CD4-positive, alpha-beta memory T cell (primary cell): ENCODE data around the gene CPPED1. TPM values are rescaled to one million over a fixed set of nuclear protein-coding genes. Genes with fewer than 3 reads are reported as not detected.

Experiments
- CTCF ChIA-PET: fragments of 350-600 bp; sonication (Branson Sonifier 250); formaldehyde crosslinking; loops from one replicate; lab custom pipeline; 2021; ENCODE audit warnings: inconsistent platforms; ENCODE audit not compliant: partially characterized antibody; lab: Charles Lee
- POLR2A ChIA-PET: fragments of 350-600 bp; sonication (Branson Sonifier 250); formaldehyde crosslinking; loops from one replicate; lab custom pipeline; 2021; ENCODE audit not compliant: partially characterized antibody; lab: Charles Lee
- DNase-seq, 5 donors: peaks; one replicate each; pipeline versions ENCODE4 v3.0.0 to v3.0.0-alpha.2; 2020 to 2022; ENCODE audit warnings: mixed read lengths in 1 of 5
- H3K27ac ChIP-seq: one replicate; pipeline ENCODE4 v1.7.0; 2013; ENCODE audit warnings: low read depth, low read length
- H3K27me3 ChIP-seq: 2 replicates; pipeline ENCODE4 v1.7.0; 2013; ENCODE audit warnings: mild to moderate bottlenecking, low read length, moderate library complexity; ENCODE audit not compliant: insufficient read depth
- H3K36me3 ChIP-seq: 2 replicates; pipeline ENCODE4 v1.7.0; 2013; ENCODE audit warnings: mild to moderate bottlenecking, low read length, moderate library complexity; ENCODE audit not compliant: insufficient read depth
- H3K4me1 ChIP-seq: 2 replicates; pipeline ENCODE4 v1.7.0; 2013; ENCODE audit warnings: mild to moderate bottlenecking, low read length, moderate library complexity; ENCODE audit not compliant: insufficient read depth
- H3K4me3 ChIP-seq, 2 donors: one replicate each; pipeline ENCODE4 v1.7.0; 2013; ENCODE audit warnings: low read length in 2 of 2, mild to moderate bottlenecking in 1 of 2
- H3K9me3 ChIP-seq, 2 donors: one replicate each; pipeline ENCODE4 v1.7.0; 2013; ENCODE audit warnings: low read length in 2 of 2, control low read depth in 1 of 2; ENCODE audit not compliant: control insufficient read depth in 1 of 2
- H3K27ac Mint-ChIP-seq, 7 donors: one replicate each; pipeline ENCODE4 v1.8.0; 2020 to 2021; ENCODE audit warnings: mixed read lengths in 7 of 7, mild to moderate bottlenecking in 6 of 7, inconsistent platforms in 3 of 7, moderate library complexity in 3 of 7
- H3K27me3 Mint-ChIP-seq, 2 donors: one replicate each; pipeline ENCODE4 v1.8.0; 2020 to 2021; ENCODE audit warnings: mixed read lengths in 2 of 2
- H3K36me3 Mint-ChIP-seq, 2 donors: one replicate each; pipeline ENCODE4 v1.8.0; 2020 to 2021; ENCODE audit warnings: mixed read lengths in 2 of 2, inconsistent platforms in 1 of 2, mild to moderate bottlenecking in 1 of 2
- H3K4me1 Mint-ChIP-seq, 4 donors: one replicate each; pipeline ENCODE4 v1.8.0; 2020 to 2021; ENCODE audit warnings: mixed read lengths in 4 of 4, mild to moderate bottlenecking in 1 of 4
- H3K4me3 Mint-ChIP-seq, 8 donors: one replicate each; pipeline ENCODE4 v1.8.0; 2020 to 2021; ENCODE audit warnings: mixed read lengths in 8 of 8, mild to moderate bottlenecking in 7 of 8, moderate library complexity in 6 of 8, inconsistent platforms in 3 of 8
- H3K9me3 Mint-ChIP-seq, 8 donors: one replicate each; pipeline ENCODE4 v1.8.0; 2020 to 2021; ENCODE audit warnings: mixed read lengths in 8 of 8, mild to moderate bottlenecking in 5 of 8, inconsistent platforms in 3 of 8, moderate library complexity in 1 of 8
- intact Hi-C: fragments of 100-400 bp; cut with micrococcal nuclease; formaldehyde crosslinking; loops from one replicate; pipeline ENCODE4 v1.15.1; 2023
- polyA plus RNA-seq, 2 donors: library from polyadenylated mRNA; unstranded; fragments of 300-500 nt; fragmentation: Illumina TruSeq; gene quantifications; one replicate each; pipeline ENCODE4 v1.2.3, GENCODE V29; 2021
- total RNA-seq, 2 experiments: library from RNA; stranded (reverse); gene quantifications; one replicate each; pipeline ENCODE4 v1.2.3, GENCODE V29; 2021

Gene CPPED1
- total and polyA plus RNA-seq, 4 experiments from 2014 or later: 7.6 to 12.2 (median 8.9) TPM

DNA sequence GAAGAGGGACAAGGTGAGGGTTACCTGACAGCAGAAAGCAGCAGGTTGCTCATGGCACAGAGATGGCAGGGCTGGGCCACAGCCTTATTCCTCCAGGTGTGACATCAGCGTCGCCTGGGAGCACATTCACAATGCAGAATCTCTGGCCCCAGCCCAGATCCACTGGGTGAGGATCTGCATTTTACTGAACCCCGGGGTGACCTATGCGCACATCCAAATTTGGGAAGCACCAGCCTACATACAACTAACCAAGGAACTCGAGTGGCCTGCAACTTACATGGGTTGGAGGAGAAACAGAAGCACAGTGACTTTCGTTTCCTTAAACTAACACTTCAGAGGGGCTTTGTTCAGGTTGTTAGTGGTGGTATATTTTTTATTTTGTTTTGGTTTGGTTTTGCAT lies 17.6 kb downstream of the CPPED1 start:
- Mint-ChIP-seq H3K27ac (no peak overlapping the region), H3K36me3 (peaks cover 6 to 24% of the 10 kb centered on the region in 2 donors), H3K4me1 (peaks cover 6 to 12% (median 8%) of the 10 kb centered on the region in 4 donors), H3K9me3 (peaks cover 0 to 14% (median 5%) of the 10 kb centered on the region in 8 donors), H3K27me3 (no peaks in the 10 kb centered on the region), H3K4me3 (no peak overlapping the region)
- ChIA-PET POLR2A (no interaction called here), CTCF (interaction anchor here (1.4 kb wide), 1 partner anchor 36 kb away, joined by 3 read pairs; no protein-coding TSS in a partner anchor)
- no peak for DNase-seq
- no peak overlapping the region for H3K4me3 ChIP-seq
- no peaks in the 10 kb centered on the region for H3K27me3 ChIP-seq
- peaks cover 10% of the 10 kb centered on the region for H3K4me1 ChIP-seq
- H3K9me3 ChIP-seq: no peaks in the 10 kb centered on the region
- no peak overlapping the region for H3K27ac ChIP-seq
- intact Hi-C loops: no loop called here
- H3K36me3 ChIP-seq: no peaks in the 10 kb centered on the region

DNA sequence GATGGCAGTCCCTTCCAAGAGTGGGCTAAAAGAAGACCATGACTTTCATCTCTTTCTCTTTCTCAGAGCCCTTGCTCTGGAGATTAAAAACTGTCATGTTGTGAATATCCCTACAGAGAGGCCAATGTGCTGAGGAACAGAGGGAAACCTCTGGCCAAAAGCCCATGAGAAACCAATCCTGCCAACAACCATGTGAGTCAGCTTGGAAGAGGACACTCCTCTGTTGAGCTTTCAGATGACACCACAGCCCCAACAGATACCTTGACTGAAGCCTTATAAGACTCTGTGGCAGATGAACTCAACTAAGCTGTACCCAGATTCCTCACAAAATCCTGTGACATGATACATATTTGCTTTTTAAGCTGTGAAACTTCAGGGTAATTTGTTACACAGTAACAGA lies 19.6 kb downstream of the CPPED1 start:
- Histone ChIP-seq H3K27me3 (no peaks in the 10 kb centered on the region), H3K27ac (no peak overlapping the region), H3K9me3 (no peaks in the 10 kb centered on the region), H3K36me3 (no peaks in the 10 kb centered on the region), H3K4me1 (peaks cover 10% of the 10 kb centered on the region), H3K4me3 (no peak overlapping the region)
- H3K27ac Mint-ChIP-seq: no peak overlapping the region
- H3K27me3 Mint-ChIP-seq: no peaks in the 10 kb centered on the region
- intact Hi-C loops: no loop called here
- H3K4me1 Mint-ChIP-seq: peaks cover 6 to 12% (median 7%) of the 10 kb centered on the region in 4 donors
- H3K4me3 Mint-ChIP-seq: no peak overlapping the region
- ChIA-PET CTCF (no interaction called here), POLR2A (no interaction called here)
- DNase-seq: no peak
- H3K36me3 Mint-ChIP-seq: peaks cover 11 to 35% of the 10 kb centered on the region in 2 donors
- peaks cover 0 to 14% (median 5%) of the 10 kb centered on the region in 8 donors for H3K9me3 Mint-ChIP-seq

DNA sequence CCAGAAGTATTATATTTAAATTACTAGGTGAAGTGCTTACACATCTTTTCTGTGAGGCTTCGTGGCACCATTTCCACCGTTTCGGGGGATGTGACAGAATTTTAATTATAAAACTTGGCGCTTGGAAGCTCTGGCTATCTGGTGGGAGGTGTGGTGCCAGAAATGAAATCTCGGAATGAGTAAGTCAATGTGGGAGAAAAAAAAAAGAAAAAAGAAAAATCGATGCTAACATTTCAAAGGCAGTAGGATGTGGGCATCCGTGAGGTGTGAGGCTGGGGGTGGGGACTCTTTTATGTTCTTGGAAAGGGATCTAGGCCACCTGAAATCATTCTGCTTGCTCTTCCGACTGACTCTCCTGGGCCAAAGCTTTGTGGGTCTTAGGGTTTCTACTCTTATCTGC lies 21.9 kb downstream of the CPPED1 start:
- POLR2A ChIA-PET: interaction anchor here (0.7 to 1.3 kb wide), 2 partner anchors 14 to 21 kb away, joined by 3 to 5 read pairs; no protein-coding TSS in a partner anchor
- peaks cover 10% of the 10 kb centered on the region for H3K4me1 ChIP-seq
- no peaks in the 10 kb centered on the region for H3K36me3 ChIP-seq
- DNase-seq: peak in 3 of 5 donors; percentile 4 to 15 (median 10)
- peaks cover 0 to 14% (median 5%) of the 10 kb centered on the region in 8 donors for H3K9me3 Mint-ChIP-seq
- H3K27me3 ChIP-seq: no peaks in the 10 kb centered on the region
- H3K27ac ChIP-seq: no peak overlapping the region
- peaks cover 6 to 12% (median 7%) of the 10 kb centered on the region in 4 donors for H3K4me1 Mint-ChIP-seq
- CTCF ChIA-PET: interaction anchor here (0.7 to 1.0 kb wide), 2 partner anchors 24 to 37 kb away, joined by 3 read pairs; no protein-coding TSS in a partner anchor
- H3K27ac Mint-ChIP-seq: peak overlapping the region in 5 of 7 donors; percentile 6 to 91 (median 67)
- intact Hi-C loops: no loop called here
- no peaks in the 10 kb centered on the region for H3K9me3 ChIP-seq
- H3K27me3 Mint-ChIP-seq: no peaks in the 10 kb centered on the region
- peaks cover 14 to 33% of the 10 kb centered on the region in 2 donors for H3K36me3 Mint-ChIP-seq
- H3K4me3 ChIP-seq: no peak overlapping the region
- peak overlapping the region in 6 of 8 donors; percentile 26 to 69 (median 56) for H3K4me3 Mint-ChIP-seq

DNA sequence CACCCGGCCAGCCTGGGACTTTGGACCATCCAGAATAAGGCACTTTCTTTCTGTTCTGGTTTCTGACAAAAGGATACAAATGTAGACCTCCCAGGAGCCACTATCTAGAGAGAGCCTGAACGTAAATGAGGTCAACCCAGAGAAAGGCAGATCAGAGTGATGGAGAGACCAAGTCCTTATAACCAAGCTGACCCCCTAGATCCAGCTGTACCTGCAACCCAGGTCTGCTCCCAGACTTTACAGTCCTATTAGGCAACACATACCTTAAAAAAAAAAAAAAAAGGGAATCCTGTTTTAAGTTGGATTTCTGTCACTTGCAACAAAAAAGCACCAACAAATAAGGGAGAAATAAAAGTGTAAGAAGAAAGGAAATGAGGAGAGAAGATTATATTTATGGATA lies 23.2 kb downstream of the CPPED1 start:
- ChIA-PET POLR2A (no interaction called here), CTCF (no interaction called here)

DNA sequence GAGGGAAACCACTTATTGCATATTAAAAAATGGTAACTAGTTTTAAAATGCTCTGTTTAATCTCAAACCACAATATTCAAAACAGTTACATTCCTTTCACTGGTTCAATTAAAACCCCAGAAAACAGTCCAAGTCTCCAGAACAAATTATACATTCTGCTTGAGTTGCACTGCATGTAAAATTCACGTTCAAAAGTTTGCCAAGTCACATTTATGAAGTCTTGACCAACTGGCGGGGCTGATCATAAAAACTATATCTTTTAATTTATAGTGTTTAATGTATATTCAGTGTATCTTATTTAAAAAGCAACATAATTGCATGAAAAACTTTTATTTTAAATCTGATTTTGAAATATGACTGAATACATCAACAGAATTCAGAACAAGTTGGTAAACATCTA lies 25.0 kb downstream of the CPPED1 start:
- H3K4me3 ChIP-seq: no peak overlapping the region
- ChIA-PET POLR2A (no interaction called here), CTCF (no interaction called here)
- no peaks in the 10 kb centered on the region for H3K27me3 ChIP-seq
- Mint-ChIP-seq H3K27ac (no peak overlapping the region), H3K27me3 (no peaks in the 10 kb centered on the region), H3K36me3 (peaks cover 35 to 59% of the 10 kb centered on the region in 2 donors), H3K4me3 (no peak overlapping the region), H3K4me1 (peaks cover 6 to 12% (median 7%) of the 10 kb centered on the region in 4 donors), H3K9me3 (peaks cover 0 to 8% (median 2%) of the 10 kb centered on the region in 8 donors)
- peaks cover 10% of the 10 kb centered on the region for H3K4me1 ChIP-seq
- H3K36me3 ChIP-seq: no peaks in the 10 kb centered on the region
- intact Hi-C loops: no loop called here
- DNase-seq: no peak
- no peaks in the 10 kb centered on the region for H3K9me3 ChIP-seq
- H3K27ac ChIP-seq: no peak overlapping the region

More for the DNA sequence above, 23.2 kb downstream of the CPPED1 start:
- Mint-ChIP-seq H3K4me3 (no peak overlapping the region), H3K9me3 (peaks cover 0 to 14% (median 5%) of the 10 kb centered on the region in 8 donors), H3K4me1 (peaks cover 6 to 12% (median 7%) of the 10 kb centered on the region in 4 donors), H3K27ac (no peak overlapping the region), H3K27me3 (no peaks in the 10 kb centered on the region), H3K36me3 (peaks cover 25 to 46% of the 10 kb centered on the region in 2 donors)
- no peaks in the 10 kb centered on the region for H3K9me3 ChIP-seq
- H3K4me1 ChIP-seq: peaks cover 10% of the 10 kb centered on the region
- H3K27me3 ChIP-seq: no peaks in the 10 kb centered on the region
- intact Hi-C loops: no loop called here
- H3K27ac ChIP-seq: no peak overlapping the region
- H3K4me3 ChIP-seq: no peak overlapping the region
- H3K36me3 ChIP-seq: no peaks in the 10 kb centered on the region
- DNase-seq: no peak

DNA sequence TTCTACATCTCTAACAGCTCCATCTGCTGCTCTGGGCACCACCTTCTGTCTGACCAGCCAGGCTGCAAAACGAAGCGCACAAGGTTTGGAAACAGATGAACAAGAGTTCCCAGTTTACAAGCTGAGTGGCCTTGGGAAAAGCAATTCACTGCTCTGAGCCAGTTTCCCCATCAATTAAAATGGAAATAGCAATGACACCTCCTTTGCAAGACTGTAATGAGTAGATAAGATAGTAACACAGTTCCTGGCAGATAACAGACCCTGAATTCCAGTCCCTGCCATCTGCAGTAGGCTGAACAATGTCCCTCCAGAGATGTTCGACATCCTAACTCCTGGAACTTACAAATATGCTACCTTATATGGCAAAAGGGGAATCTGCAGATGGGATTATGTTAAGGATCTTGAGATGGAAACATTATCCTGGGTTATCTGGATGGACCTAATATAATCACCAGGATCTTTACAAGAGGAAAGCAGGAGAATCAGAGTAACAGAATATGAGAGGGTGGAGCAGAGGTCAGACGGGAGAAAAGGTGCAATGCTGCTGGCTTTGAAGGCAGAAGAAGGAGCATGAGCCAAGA lies 27.9 kb downstream of the CPPED1 start:
- H3K36me3 ChIP-seq: no peaks in the 10 kb centered on the region
- no peak for DNase-seq
- H3K27me3 Mint-ChIP-seq: no peaks in the 10 kb centered on the region
- ChIA-PET CTCF (no interaction called here), POLR2A (no interaction called here)
- H3K9me3 ChIP-seq: no peaks in the 10 kb centered on the region
- intact Hi-C loops: no loop called here
- no peaks in the 10 kb centered on the region for H3K4me1 Mint-ChIP-seq
- H3K27ac ChIP-seq: no peak overlapping the region
- no peak overlapping the region for H3K4me3 ChIP-seq
- H3K9me3 Mint-ChIP-seq: peaks cover 0 to 3% (median 0%) of the 10 kb centered on the region in 8 donors
- H3K27ac Mint-ChIP-seq: peak overlapping the region in 1 of 7 donors; percentile 48
- no peaks in the 10 kb centered on the region for H3K27me3 ChIP-seq
- H3K4me1 ChIP-seq: no peaks in the 10 kb centered on the region
- no peak overlapping the region for H3K4me3 Mint-ChIP-seq
- H3K36me3 Mint-ChIP-seq: peaks cover 32 to 54% of the 10 kb centered on the region in 2 donors

DNA sequence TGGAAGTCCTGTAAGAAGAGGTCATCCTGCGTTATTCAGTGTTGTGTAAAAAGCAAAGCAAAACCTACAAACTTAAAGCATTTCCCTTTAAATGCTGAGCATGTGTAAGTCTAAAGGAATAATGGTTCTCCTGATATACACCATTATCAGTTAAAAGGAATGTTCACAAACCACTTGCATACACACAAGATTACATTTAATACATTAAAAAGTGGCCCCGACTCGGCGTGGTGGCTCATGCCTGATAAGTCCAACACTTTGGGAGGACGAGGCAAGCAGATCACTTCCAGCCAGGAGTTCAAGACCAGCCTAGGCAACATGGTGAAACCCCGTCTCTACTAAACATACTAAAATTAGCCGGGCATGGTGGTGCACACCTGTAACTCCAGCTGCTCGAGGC lies 30.5 kb downstream of the CPPED1 start:
- Mint-ChIP-seq H3K36me3 (peaks cover 24 to 48% of the 10 kb centered on the region in 2 donors), H3K27me3 (no peaks in the 10 kb centered on the region), H3K4me1 (peaks cover 0 to 5% (median 3%) of the 10 kb centered on the region in 4 donors), H3K4me3 (no peak overlapping the region), H3K27ac (no peak overlapping the region), H3K9me3 (peaks cover 0 to 3% (median 0%) of the 10 kb centered on the region in 8 donors)
- CTCF ChIA-PET: no interaction called here
- DNase-seq: no peak
- peaks cover 4% of the 10 kb centered on the region for H3K4me1 ChIP-seq
- no peaks in the 10 kb centered on the region for H3K36me3 ChIP-seq
- POLR2A ChIA-PET: no interaction called here
- no peak overlapping the region for H3K27ac ChIP-seq
- no peaks in the 10 kb centered on the region for H3K27me3 ChIP-seq
- intact Hi-C loops: no loop called here
- no peak overlapping the region for H3K4me3 ChIP-seq
- no peaks in the 10 kb centered on the region for H3K9me3 ChIP-seq
